ENCODE data around the gene CMSS1. TPM values are rescaled to one million over a fixed set of nuclear protein-coding genes. Genes with fewer than 3 reads are reported as not detected.

Gene CMSS1
- total and polyA plus RNA-seq, 2 of the 13 experiments (the other 11 are each of a cell fraction or from before 2014, with no cell fraction given) = 6.4 to 48.7 TPM

DNA sequence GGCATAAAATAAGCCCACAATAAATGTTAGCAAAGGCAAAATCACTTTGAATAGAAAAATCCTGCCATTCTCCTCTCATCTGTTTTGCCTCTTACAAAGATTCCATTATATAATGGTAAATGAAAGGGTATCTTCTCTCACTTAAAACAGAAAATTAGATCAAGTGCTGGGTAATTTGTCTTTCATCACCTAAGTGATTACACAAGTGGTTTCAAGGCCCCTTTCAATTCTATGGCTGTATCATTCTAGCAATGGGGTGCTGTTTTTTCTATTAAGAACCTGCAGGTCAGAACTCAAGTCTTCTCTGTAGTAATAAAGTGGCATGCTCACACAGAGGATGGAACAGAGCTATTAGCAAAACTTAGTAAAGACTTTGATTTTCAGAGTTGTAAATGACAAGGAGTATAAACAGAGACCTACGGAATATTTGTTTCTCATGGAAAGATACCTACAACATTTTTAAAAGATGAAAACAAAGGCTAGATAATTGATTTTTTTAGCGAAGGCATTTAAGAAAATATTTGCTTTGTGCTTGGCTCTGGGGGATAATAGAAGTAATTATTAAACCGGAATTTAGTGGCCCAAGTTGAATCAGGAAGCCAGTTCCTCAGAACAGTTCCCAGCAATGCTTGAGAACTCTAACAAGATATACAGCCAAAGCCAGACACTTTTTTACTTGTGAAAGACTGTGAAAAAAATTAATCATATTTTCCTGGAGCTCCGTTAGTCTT is 137.4 kb downstream of the CMSS1 start (continued):
- TF ChIP-seq, protein P1, sequence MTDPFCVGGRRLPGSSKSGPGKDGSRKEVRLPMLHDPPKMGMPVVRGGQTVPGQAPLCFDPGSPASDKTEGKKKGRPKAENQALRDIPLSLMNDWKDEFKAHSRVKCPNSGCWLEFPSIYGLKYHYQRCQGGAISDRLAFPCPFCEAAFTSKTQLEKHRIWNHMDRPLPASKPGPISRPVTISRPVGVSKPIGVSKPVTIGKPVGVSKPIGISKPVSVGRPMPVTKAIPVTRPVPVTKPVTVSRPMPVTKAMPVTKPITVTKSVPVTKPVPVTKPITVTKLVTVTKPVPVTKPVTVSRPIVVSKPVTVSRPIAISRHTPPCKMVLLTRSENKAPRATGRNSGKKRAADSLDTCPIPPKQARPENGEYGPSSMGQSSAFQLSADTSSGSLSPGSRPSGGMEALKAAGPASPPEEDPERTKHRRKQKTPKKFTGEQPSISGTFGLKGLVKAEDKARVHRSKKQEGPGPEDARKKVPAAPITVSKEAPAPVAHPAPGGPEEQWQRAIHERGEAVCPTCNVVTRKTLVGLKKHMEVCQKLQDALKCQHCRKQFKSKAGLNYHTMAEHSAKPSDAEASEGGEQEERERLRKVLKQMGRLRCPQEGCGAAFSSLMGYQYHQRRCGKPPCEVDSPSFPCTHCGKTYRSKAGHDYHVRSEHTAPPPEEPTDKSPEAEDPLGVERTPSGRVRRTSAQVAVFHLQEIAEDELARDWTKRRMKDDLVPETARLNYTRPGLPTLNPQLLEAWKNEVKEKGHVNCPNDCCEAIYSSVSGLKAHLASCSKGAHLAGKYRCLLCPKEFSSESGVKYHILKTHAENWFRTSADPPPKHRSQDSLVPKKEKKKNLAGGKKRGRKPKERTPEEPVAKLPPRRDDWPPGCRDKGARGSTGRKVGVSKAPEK (CRISPR knock-in tag; IDR thresholded peaks at IDR 0.05; ENCODE audit: borderline replicate concordance) = no peak
- TF ChIP-seq PPARG (CRISPR knock-in tag; conservative IDR thresholded peaks at IDR 0.05) = 0 out of 2 replicates have a peak, but pooled peaks have one; percentile 25
- peak; percentile 57; the same call in 1 of the 2 replicates for TF ChIP-seq SIX1 (CRISPR knock-in tag; IDR thresholded peaks at IDR 0.05; ENCODE audit: borderline replicate concordance)
- no peak for TF ChIP-seq DPF2 (CRISPR knock-in tag; IDR thresholded peaks at IDR 0.05; ENCODE audit: borderline replicate concordance, low read depth)
- TF ChIP-seq FOXJ3 (CRISPR knock-in tag; IDR thresholded peaks at IDR 0.05; ENCODE audit: borderline replicate concordance) = peak; percentile 52; the same call in 1 of the 2 replicates
- peak; percentile 49; the same call in 1 of the 2 replicates for TF ChIP-seq BCL6 (CRISPR knock-in tag; IDR thresholded peaks at IDR 0.05)
- peak; percentile 61 for TF ChIP-seq FOXA3 (CRISPR knock-in tag; IDR thresholded peaks at IDR 0.05)
- peak; percentile 89; the same call in 1 of the 2 replicates for TF ChIP-seq MIXL1 (CRISPR knock-in tag; IDR thresholded peaks at IDR 0.05)

All from HepG2 (cell line).